SK-N-SH treated with all-trans-retinoic acid at 6 μM for 48 hours (cell line): ENCODE results near the gene IFNGR1.

Source experiments
- GLIS3 ChIP-seq: fragments of 250-450 bp; sonication (Bioruptor Pico); IDR thresholded peaks from 2 replicates; pipeline ENCODE4 v1.5.0; 2020; ENCODE audit warnings: mild to moderate bottlenecking, moderate library complexity
- PATZ1 ChIP-seq: fragments of 250-450 bp; sonication (Bioruptor Pico); IDR thresholded peaks from 2 replicates; pipeline ENCODE4 v1.8.0; 2020; ENCODE audit warnings: mild to moderate bottlenecking, moderate library complexity, borderline replicate concordance
- SNAI2 ChIP-seq: fragments of 250-450 bp; sonication (Bioruptor Pico); IDR thresholded peaks from 2 replicates; pipeline ENCODE4 v1.5.0; 2020; ENCODE audit warnings: mild to moderate bottlenecking, moderate library complexity

DNA sequence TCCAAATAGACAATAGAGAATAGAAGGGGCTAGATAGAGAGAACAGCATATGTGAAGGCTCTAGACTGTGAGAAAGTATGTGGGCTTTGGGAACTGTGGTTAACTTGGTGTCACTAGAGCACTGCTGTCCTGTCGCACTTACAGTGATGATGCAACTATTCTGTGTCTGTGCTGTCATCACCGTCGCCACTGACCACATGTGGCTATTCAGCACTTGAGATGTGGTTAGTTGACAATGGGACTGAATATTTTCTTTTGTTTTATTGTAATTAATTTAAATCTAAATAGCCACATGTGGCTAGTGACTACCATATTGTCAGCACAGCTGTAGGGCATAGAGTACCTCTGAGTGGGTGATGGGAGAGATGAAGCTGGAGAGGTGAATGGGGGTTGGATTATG, 39.0 kb upstream of the IFNGR1 start:
- TF ChIP-seq SNAI2 (CRISPR knock-in tag) (no peak), PATZ1 (CRISPR knock-in tag) (no peak), GLIS3 (CRISPR knock-in tag) (no peak)
